Uterus (tissue), 4 donors: ENCODE results near the gene KCNJ15. TPM values are rescaled to one million over a fixed set of nuclear protein-coding genes. Genes with fewer than 3 reads are reported as not detected.

ENCODE experiments used
- DNase-seq, 2 donors: peaks; one replicate each; pipeline ENCODE4 v3.0.0-alpha.2; 2019 to 2020
- H3K27ac ChIP-seq, 2 donors: fragments of 200-600 bp; sonication (generic); 1 replicate in 1 of 2; 2 replicates in 1 of 2; pipeline ENCODE4 v1.5.1; 2016 to 2018
- H3K27me3 ChIP-seq, 2 donors: fragments of 200-600 bp; sonication (generic); one replicate each; pipeline ENCODE4 v1.5.1; 2018 to 2019; ENCODE audit warnings: control low read depth in 1 of 2
- H3K36me3 ChIP-seq, 2 donors: fragments of 200-600 bp; sonication (generic); one replicate each; pipeline ENCODE4 v1.5.1; 2019; ENCODE audit warnings: control low read depth in 1 of 2
- H3K4me1 ChIP-seq, 2 donors: fragments of 200-600 bp; sonication (generic); one replicate each; pipeline ENCODE4 v1.5.1; 2018 to 2019; ENCODE audit warnings: control low read depth in 1 of 2
- H3K4me3 ChIP-seq, 2 donors: fragments of 200-600 bp; sonication (generic); 1 replicate in 1 of 2; 2 replicates in 1 of 2; pipeline ENCODE4 v1.5.1; 2018 to 2019; ENCODE audit warnings: mild to moderate bottlenecking in 1 of 2
- H3K9me3 ChIP-seq, 2 donors: fragments of 200-600 bp; sonication (generic); one replicate each; pipeline ENCODE4 v1.5.1; 2019; ENCODE audit warnings: control low read depth in 1 of 2
- CTCF ChIP-seq, 4 experiments: fragments of 200-600 bp in 2 of 4; fragments of 450-650 bp in 2 of 4; sonication (generic) in 2 of 4; IDR thresholded peaks; one replicate each; pipeline ENCODE4 v1.5.1; 2016 to 2019; ENCODE audit warnings: antibody characterized with exemption in 4 of 4, mild to moderate bottlenecking in 2 of 4, moderate library complexity in 1 of 4
- POLR2A ChIP-seq, 2 donors: fragments of 450-650 bp; IDR thresholded peaks; one replicate each; pipeline ENCODE4 v1.6.1; 2016; ENCODE audit warnings: antibody characterized with exemption in 2 of 2, mild to moderate bottlenecking in 1 of 2, moderate library complexity in 1 of 2
- intact Hi-C: fragments of 100-400 bp; cut with DNase I; formaldehyde crosslinking; loops from one replicate; pipeline ENCODE4 v1.15.1; 2023; ENCODE audit warnings: low total_unique reads
- total RNA-seq, 4 donors: library from RNA; depleted of rRNA in 3 of 4; stranded (reverse); fragments of >200 nt in 3 of 4; gene quantifications; one replicate each; pipeline versions ENCODE4 v1.1.0 to v1.2.4, GENCODE V29; 2014 to 2023
- donor health status: DM: yes; HTN: yes; CAD: no.

The KCNJ15 gene
- total RNA-seq, 4 donors from 2014 or later = 0.21 to 1.1 (median 0.28) TPM

- Histone ChIP-seq H3K9me3 (no peaks in the 10 kb centered on the region), H3K4me3 (no peak overlapping the region), H3K27me3 (no peaks in the 10 kb centered on the region), H3K36me3 (no peaks in the 10 kb centered on the region), H3K4me1 (no peaks in the 10 kb centered on the region), H3K27ac (no peak overlapping the region)
- intact Hi-C loops = no loop called here
- no peak for DNase-seq
- TF ChIP-seq CTCF (IDR thresholded peaks at IDR 0.05) (no peak), POLR2A (IDR thresholded peaks at IDR 0.05) (no peak)
Measured at GRCh38 chr21:38297194-38297631, 40.4 kb downstream of the KCNJ15 start.

GRCh38 chr21:38297871-38298270 lies 41.1 kb downstream of the KCNJ15 start:
- no peaks in the 10 kb centered on the region for H3K4me1 ChIP-seq
- intact Hi-C loops = no loop called here
- TF ChIP-seq CTCF (IDR thresholded peaks at IDR 0.05) (no peak), POLR2A (IDR thresholded peaks at IDR 0.05) (no peak)
- no peak overlapping the region for H3K4me3 ChIP-seq
- no peak for DNase-seq
- H3K27me3 ChIP-seq = no peaks in the 10 kb centered on the region
- no peaks in the 10 kb centered on the region for H3K9me3 ChIP-seq
- no peak overlapping the region for H3K27ac ChIP-seq
- no peaks in the 10 kb centered on the region for H3K36me3 ChIP-seq

DNA sequence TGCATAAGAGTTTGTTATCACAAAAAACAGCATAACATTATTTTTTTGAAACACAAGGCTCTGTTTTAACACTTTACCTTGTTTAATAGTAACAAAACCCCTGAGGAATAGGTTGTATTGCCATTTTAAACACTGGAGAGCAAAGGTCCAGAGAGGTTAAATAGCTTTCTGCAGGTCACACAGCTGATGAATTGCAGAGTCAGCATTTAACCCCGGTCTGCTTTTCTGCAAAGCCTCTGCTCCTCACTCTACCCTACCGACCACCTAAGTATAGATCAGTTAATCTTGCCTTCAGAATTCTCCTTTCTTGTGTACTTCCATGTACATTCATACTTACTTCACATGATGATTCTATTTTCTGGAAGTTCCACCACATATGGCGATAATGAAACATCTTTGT lies 42.0 kb downstream of the KCNJ15 start:
- DNase-seq = no peak
- H3K9me3 ChIP-seq = no peaks in the 10 kb centered on the region
- H3K27ac ChIP-seq = no peak overlapping the region
- intact Hi-C loops = no loop called here
- TF ChIP-seq CTCF (IDR thresholded peaks at IDR 0.05) (no peak), POLR2A (IDR thresholded peaks at IDR 0.05) (no peak)
- no peaks in the 10 kb centered on the region for H3K27me3 ChIP-seq
- H3K4me3 ChIP-seq = no peak overlapping the region
- H3K4me1 ChIP-seq = no peaks in the 10 kb centered on the region
- no peaks in the 10 kb centered on the region for H3K36me3 ChIP-seq

DNA sequence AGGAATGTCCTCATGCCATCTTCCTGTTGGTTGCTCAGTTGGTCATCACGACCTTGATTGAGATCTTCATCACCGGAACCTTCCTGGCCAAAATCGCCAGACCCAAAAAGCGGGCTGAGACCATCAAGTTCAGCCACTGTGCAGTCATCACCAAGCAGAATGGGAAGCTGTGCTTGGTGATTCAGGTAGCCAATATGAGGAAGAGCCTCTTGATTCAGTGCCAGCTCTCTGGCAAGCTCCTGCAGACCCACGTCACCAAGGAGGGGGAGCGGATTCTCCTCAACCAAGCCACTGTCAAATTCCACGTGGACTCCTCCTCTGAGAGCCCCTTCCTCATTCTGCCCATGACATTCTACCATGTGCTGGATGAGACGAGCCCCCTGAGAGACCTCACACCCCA lies 42.9 kb downstream of the KCNJ15 start:
- TF ChIP-seq POLR2A (IDR thresholded peaks at IDR 0.05) = no peak
- no peak for TF ChIP-seq CTCF (IDR thresholded peaks at IDR 0.05)
- H3K4me3 ChIP-seq = no peak overlapping the region
- H3K4me1 ChIP-seq = no peaks in the 10 kb centered on the region
- H3K9me3 ChIP-seq = no peaks in the 10 kb centered on the region
- no peaks in the 10 kb centered on the region for H3K36me3 ChIP-seq
- DNase-seq = no peak
- H3K27me3 ChIP-seq = no peaks in the 10 kb centered on the region
- no peak overlapping the region for H3K27ac ChIP-seq
- intact Hi-C loops = no loop called here

- Histone ChIP-seq H3K9me3 (no peaks in the 10 kb centered on the region), H3K27ac (no peak overlapping the region)
- no peak for DNase-seq
Measured at GRCh38 chr21:38300141-38300578, 43.4 kb downstream of the KCNJ15 start.

More at GRCh38 chr21:38300141-38300578, 43.4 kb downstream of the KCNJ15 start:
- TF ChIP-seq POLR2A (IDR thresholded peaks at IDR 0.05) (no peak), CTCF (IDR thresholded peaks at IDR 0.05) (no peak)
- Histone ChIP-seq H3K4me1 (no peaks in the 10 kb centered on the region), H3K27me3 (no peaks in the 10 kb centered on the region), H3K36me3 (no peaks in the 10 kb centered on the region), H3K4me3 (no peak overlapping the region)
- intact Hi-C loops = no loop called here
